Psoas muscle (tissue), 8 donors: ENCODE results near the gene FGGY. TPM values are rescaled to one million over a fixed set of nuclear protein-coding genes. Genes with fewer than 3 reads are reported as not detected.

Experiments
- ATAC-seq, 4 donors: fragments of 200-7000 bp; cut with Tn5 transposase; one replicate each; pipeline ENCODE4 v1.9.1; 2020; ENCODE audit warnings: moderate library complexity in 3 of 4, mild to moderate bottlenecking in 2 of 4
- DNase-seq, 2 donors: peaks; one replicate each; pipeline ENCODE4 v3.0.0-alpha.2; 2020
- H3K27ac ChIP-seq: fragments of 200-600 bp; one replicate; pipeline ENCODE4 v1.8.0; 2022
- H3K27me3 ChIP-seq, 3 donors: fragments of 200-600 bp in 1 of 3; one replicate each; pipeline versions ENCODE4 v1.6.1 to v1.8.0; 2013 to 2022; ENCODE audit warnings: low read length in 2 of 3, mild to moderate bottlenecking in 2 of 3, moderate library complexity in 1 of 3; ENCODE audit not compliant: insufficient read depth in 3 of 3
- H3K36me3 ChIP-seq, 2 donors: fragments of 200-600 bp in 1 of 2; one replicate each; pipeline versions ENCODE4 v1.6.1 to v1.8.0; 2013 to 2022; ENCODE audit warnings: low read depth in 1 of 2, mild to moderate bottlenecking in 1 of 2, moderate library complexity in 1 of 2; ENCODE audit not compliant: insufficient read depth in 1 of 2
- H3K4me1 ChIP-seq: fragments of 200-600 bp; one replicate; pipeline ENCODE4 v1.8.0; 2022
- H3K4me3 ChIP-seq: fragments of 200-600 bp; one replicate; pipeline ENCODE4 v1.8.0; 2022; ENCODE audit warnings: mild to moderate bottlenecking
- H3K9me3 ChIP-seq: fragments of 200-600 bp; one replicate; pipeline ENCODE4 v1.8.0; 2022
- WGBS, 3 donors: extraction: QIAGEN DNeasy Blood & Tissue Kit; methylation state at CpG; one replicate each; pipeline versions ENCODE4 v1.1.6 to v1.1.7; 2013; 5-methylcytosine and 5-hydroxymethylcytosine counted together
- intact Hi-C, 2 donors: fragments of 100-400 bp; cut with DNase I; formaldehyde crosslinking; loops; one replicate each; pipeline versions ENCODE4 v1.11.0 to v1.14.2; 2022
- polyA plus RNA-seq, 3 donors: library from polyadenylated mRNA; stranded (reverse); fragments of 200-250 nt; gene quantifications; one replicate each; pipeline ENCODE4 v1.2.3, GENCODE V29; 2013
- total RNA-seq, 4 donors: library from RNA; stranded (reverse); fragmentation: NEBNext Ultra II Directional in 2 of 4; extraction: Animal tissue kit (Norgen Biotek cat#: 25700) in 2 of 4; gene quantifications; one replicate each; pipeline versions ENCODE4 v1.2.1 to v1.2.4, GENCODE V29; 2021 to 2023
- TF ChIP-seq, protein P1 (sequence below): fragments of 200-600 bp; IDR thresholded peaks from one replicate; pipeline ENCODE4 v1.8.0; 2022; ENCODE audit warnings: antibody characterized with exemption
- donor health status: healthy with polysubstance abuse.
- donor health status: DM: no; HTN: no; CAD: no; lungs with moderate emphysema.
- donor health status: Bipolar disorder and iron deficiency.
- donor health status: healthy.
- donor health status: DM: yes; HTN: yes; CAD: no.
- donor health status: DM: no; HTN: no; CAD: no.
- donor health status: DM: no; HTN: no; CAD: no.
- donor health status: DM: yes; HTN: yes; CAD: no.

FGGY gene
- total and polyA plus RNA-seq, 7 donors = 11.9 to 72.2 (median 46.5) TPM

DNA sequence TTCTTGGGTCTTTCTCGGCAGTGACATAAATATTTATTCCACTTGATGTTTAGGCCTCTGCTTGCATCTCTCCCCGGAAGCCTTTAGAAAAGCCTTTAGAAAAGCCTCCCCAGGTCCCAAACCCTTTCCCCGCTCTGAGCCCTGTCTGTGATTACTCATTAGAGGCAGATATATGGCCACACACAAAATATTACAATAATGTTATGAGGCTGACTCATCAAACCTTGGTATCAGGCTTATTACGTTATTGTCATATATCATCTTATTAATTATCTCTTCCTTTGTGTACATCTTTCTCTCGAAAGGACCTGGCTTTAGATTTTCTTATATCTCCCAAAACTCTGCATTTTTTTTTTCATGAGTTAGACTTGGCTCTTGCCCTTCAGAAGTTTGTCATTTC lies 69.5 kb downstream of the FGGY start:
- WGBS, 3 donors = 89 to 97% (median 96%) methylated on average over 5 of the region's 5 CpGs
- DNase-seq (no peak), ATAC-seq (no peak)
- H3K27me3 ChIP-seq = no peaks in the 10 kb centered on the region
- H3K9me3 ChIP-seq = no peaks in the 10 kb centered on the region
- H3K4me1 ChIP-seq = peaks cover 19% of the 10 kb centered on the region
- no peak overlapping the region for H3K4me3 ChIP-seq
- TF ChIP-seq, protein P1, sequence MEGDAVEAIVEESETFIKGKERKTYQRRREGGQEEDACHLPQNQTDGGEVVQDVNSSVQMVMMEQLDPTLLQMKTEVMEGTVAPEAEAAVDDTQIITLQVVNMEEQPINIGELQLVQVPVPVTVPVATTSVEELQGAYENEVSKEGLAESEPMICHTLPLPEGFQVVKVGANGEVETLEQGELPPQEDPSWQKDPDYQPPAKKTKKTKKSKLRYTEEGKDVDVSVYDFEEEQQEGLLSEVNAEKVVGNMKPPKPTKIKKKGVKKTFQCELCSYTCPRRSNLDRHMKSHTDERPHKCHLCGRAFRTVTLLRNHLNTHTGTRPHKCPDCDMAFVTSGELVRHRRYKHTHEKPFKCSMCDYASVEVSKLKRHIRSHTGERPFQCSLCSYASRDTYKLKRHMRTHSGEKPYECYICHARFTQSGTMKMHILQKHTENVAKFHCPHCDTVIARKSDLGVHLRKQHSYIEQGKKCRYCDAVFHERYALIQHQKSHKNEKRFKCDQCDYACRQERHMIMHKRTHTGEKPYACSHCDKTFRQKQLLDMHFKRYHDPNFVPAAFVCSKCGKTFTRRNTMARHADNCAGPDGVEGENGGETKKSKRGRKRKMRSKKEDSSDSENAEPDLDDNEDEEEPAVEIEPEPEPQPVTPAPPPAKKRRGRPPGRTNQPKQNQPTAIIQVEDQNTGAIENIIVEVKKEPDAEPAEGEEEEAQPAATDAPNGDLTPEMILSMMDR = no peak
- H3K36me3 ChIP-seq = no peaks in the 10 kb centered on the region
- intact Hi-C loops = no loop called here
- H3K27ac ChIP-seq = peak overlapping the region; percentile 69

GRCh38 chr1:59367301-59368007 lies 70.6 kb downstream of the FGGY start:
- no peak overlapping the region for H3K4me3 ChIP-seq
- ATAC-seq = peak; percentile 80 to 92 (median 88)
- TF ChIP-seq, protein P1 = no peak
- peak; percentile 65 to 81 for DNase-seq
- WGBS, 3 donors = 14 to 52% (median 26%) methylated on average over 6 of the region's 6 CpGs
- H3K4me1 ChIP-seq = peaks cover 19% of the 10 kb centered on the region
- intact Hi-C loops = no loop called here
- H3K27ac ChIP-seq = peak overlapping the region; percentile 69
- no peaks in the 10 kb centered on the region for H3K36me3 ChIP-seq
- H3K9me3 ChIP-seq = no peaks in the 10 kb centered on the region
- no peaks in the 10 kb centered on the region for H3K27me3 ChIP-seq

GRCh38 chr1:59368008-59368670 lies 71.2 kb downstream of the FGGY start:
- Histone ChIP-seq H3K4me3 (no peak overlapping the region), H3K9me3 (no peaks in the 10 kb centered on the region), H3K36me3 (no peaks in the 10 kb centered on the region), H3K27me3 (no peaks in the 10 kb centered on the region), H3K4me1 (peaks cover 19% of the 10 kb centered on the region), H3K27ac (peak overlapping the region; percentile 69)
- no peak for DNase-seq
- intact Hi-C loops = no loop called here
- TF ChIP-seq, protein P1 = no peak
- 73 to 79% (median 74%) methylated on average over 5 of the region's 5 CpGs for WGBS, 3 donors
- peak in 3 of 4 donors; percentile 23 to 48 (median 40) for ATAC-seq

GRCh38 chr1:59375321-59376220 lies 78.7 kb downstream of the FGGY start:
- intact Hi-C loops = no loop called here
- whole genome bisulfite sequencing, 3 donors = 77 to 79% (median 77%) methylated on average over 6 of the region's 6 CpGs

More at GRCh38 chr1:59375321-59376220, 78.7 kb downstream of the FGGY start:
- Histone ChIP-seq H3K36me3 (no peaks in the 10 kb centered on the region), H3K27me3 (no peaks in the 10 kb centered on the region), H3K27ac (peak overlapping the region; percentile 53), H3K9me3 (no peaks in the 10 kb centered on the region), H3K4me3 (no peak overlapping the region), H3K4me1 (no peaks in the 10 kb centered on the region)
- ATAC-seq (peak; percentile 32 to 46 (median 38)), DNase-seq (no peak)
- TF ChIP-seq, protein P1 = no peak
